Activated CD4-positive, alpha-beta T cell treated with anti-CD3 and anti-CD28 coated beads for 48 hours (primary cell): Measurements from ENCODE around the gene PSMD11.

Source experiments
- DNase-seq: peaks from one replicate; pipeline ENCODE4 v3.0.0-alpha.2; 2020

Gene PSMD11

DNA sequence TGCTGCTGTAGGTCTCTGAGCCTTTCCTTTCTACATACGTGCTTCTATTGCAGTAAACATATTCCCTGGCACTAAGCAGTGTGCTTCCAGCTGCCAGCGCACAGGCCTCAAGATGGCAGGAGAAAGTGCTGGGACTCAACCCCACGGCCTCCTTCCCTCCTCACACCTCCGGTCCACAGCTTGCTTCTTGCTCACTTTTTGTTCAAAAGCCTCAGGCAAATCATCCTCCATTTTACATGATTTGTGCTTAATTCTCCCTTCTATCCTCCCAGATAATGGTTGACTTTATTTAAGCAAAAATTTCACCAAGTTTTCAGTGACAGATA is 47.9 kb downstream of the PSMD11 start:
- no peak for DNase-seq

DNA sequence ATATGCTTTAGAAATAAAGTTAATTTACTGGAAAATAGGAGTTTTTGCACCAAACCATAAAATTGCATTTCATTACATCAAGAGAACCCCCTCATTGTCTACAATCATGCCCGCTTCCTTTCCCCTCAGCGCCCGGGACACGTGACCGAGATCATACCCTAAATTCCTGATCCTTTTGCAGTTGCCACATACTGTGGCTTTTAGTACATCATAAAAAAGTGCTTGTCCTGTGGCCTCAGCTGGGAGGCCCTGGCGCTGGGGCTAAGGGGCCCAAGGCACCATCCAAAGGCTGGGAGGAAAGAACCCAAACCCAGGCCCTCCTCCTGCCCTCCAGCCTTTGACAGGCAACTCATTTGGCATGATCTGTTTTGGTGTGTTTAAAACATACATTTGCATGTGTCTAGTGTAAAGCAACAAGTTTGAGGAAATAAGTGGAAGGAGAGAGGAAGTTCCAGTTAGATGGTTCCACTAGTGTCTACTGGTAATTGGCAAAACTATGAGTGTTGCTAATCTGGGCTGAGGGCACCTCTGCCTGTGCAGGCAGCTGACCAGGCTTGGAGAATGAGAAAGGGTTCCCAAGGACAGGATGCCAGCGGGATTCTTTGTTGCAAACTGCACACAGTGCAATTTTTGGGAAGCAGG is 48.5 kb downstream of the PSMD11 start:
- no peak for DNase-seq

DNA sequence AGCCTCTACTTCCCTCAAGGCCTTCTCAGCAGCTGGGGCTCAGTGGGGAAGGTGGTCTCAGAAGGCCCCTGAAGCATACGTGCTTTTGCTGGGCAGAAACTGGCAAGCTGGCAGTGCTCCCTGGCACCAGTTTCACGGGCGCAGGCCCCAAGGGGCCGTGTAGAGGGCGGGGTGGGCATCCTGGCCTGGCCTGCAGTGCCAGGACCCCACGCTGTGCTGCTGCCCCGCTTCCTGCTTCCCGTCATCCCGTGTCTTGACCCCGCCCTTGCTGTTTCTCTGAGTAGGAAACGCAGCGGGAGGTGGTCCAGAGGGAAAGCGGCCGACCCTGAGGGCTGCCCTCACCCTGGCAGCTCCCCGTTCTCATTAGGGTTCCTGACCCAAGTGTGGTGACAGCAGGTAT is 49.3 kb downstream of the PSMD11 start:
- DNase-seq = no peak

DNA sequence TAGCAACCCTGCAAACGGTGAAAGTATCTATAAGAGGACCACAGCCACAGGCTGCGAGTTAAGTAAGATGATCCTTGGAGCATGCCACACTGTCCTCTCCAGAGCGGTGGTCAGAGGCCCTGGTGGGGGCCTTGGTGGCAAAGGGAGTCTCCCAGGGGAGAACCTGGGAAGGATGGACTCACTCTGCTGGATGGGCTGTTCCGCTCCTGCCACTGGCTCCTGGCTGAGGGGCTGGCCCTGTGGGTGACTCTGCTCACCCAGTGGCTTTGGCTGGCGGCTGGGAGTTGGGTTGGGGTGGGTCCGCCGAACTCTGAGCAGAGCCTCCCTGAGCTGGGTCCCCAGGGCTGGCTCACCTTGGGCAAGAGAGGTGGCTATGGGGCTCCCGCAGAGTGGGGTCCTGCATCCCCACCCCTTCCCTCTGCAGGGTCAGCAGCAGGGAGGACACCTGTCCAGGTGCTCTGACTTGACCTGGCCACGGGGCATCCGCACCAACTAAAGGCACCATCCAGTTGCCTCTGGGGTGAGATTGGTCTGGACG is 49.7 kb downstream of the PSMD11 start:
- no peak for DNase-seq

DNA sequence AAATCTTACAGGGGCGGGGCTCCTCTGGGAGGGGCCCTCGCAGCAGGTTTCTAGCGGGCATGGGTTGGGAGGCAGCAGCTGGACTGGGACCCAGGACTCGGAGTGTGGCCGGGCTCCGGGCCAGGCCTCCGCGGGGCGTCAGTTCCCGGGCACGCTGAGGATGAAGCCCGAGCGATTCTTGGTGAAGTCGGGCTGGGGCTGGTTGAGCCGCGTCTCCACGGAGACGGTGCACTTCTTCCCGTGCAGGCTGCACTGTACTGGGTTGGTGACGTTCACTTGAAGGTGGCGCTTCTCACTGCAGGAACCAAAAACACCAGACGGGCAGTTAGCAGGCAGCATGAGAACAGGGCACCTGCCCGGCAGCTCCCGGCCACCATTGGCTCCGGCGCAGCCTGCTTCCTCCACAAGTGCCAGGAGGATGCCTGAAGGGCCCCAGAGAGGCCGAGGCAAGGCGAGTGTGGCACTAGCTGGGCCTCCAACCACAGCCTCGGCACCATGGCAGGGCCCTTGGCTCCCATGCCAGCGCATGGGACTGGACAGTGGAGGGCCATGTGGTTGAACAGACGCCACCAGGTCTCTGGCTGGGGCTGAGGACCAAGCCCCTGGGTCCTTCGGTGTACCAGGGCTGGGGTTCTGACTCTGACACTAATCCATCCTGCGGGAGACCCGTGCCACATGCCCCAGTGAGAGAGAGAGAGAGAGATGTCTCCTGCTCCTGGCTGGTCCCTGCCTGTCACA is 50.5 kb downstream of the PSMD11 start:
- DNase-seq = no peak

DNA sequence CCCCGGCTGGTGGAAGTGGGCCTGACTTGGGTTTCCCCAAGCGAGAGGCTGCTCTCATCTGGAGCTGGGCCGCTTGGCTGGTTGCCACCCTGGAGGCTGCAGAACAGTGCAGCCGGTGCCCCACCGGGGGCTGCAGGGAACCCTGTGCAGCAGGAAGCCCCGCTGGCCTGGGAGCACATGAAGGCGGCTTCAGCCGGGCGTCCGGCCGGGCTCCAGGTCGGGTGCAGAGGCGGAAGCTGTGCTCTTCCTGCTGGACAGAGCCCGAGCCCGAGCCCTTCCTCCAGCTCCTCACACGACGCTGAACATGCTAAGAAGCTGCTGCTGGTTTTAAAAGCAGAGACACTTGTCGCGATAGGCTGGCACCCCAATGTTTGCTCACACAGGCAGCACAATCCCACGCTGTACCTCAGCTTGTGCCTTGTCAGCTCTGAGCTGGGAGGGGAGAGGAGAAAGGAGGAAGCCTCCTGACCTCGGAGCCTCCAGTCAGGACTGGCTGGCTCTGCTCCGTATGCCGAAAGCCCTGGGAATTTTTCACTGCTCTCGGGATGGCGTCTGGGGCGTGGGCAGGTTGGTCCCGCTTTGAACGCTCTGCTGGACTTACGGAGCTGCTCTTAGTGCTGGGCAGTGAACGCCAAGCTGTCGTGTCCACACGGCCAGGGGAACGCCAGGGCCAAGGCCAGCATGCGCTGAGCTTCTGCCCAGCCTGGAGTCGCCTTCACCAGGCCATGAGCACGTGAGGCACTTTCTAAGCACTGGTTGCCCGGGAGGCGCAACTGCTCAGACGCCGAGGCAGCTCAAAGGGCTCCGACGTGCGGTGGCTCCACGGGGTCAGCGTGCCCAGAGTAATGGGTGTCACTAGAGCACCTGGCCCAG is 51.3 kb downstream of the PSMD11 start:
- DNase-seq = no peak

DNA sequence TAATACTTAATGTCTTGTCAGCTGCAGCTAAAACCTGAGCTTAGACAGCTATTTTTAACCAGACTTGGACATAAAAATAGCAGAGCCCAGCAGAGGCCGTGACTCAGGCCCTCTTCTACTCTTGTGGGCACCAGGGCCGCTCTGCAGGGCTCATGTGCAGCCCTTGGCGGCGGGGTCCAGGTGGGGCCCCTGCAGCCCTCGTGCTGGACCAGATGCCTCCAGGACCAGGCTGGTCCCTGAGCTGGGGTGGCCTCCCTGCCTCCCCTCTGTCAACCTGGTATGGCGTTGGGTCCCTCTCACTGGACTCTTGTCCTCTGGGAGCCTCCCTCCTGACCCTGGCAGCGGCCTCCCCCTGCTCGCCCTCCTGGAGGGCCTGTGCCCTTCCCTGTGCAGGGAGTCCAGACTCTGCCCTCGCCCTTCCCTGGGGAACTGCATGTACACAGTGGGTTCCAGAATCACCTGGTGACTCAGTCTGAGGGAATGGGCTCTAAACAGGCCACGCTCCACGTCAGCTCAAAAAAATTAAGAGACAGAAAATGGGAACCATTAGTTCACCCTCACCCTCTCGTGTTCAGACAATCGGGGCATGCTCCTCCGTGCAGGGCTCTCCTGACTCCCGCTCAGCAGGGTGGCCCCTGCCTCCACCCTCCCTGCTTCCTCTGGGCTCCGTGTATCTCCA is 52.2 kb downstream of the PSMD11 start:
- no peak for DNase-seq

DNA sequence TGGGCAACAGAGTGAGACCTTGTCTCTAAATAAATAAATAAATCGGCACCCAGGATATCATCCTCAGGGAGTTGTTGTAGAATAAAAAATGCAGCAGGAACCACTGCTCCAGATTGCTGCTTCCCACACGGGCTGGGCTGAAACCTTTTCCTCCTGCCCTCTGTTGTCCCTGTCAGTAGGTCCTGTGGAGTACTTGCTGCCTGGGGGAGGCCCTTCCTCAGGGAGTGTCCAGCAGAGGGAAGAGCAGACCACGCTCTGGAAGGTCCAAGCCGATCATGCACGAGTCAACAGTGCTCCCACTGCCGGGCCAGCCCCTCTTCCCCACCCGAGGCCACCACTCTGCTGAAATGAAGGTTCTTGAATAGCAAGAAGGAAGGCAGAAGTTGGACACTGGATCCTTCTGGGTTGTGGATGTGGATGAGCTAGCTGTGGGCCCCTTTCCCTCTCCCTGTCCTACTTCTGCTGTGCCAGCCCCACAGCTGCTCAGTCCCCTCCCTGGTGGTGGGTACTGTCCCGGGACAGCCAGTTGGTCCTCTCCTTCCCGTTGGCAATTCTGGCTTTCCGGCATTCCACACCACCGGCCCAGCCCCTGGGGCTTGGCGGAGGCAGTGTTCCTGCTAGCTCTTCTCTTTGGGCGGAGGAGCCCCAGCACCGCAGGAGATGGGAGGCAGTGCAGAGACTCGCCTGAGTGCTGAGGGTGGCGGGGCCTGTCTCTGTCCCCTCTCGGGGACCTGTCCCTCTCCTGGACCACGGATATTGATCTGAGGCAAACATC is 53.3 kb downstream of the PSMD11 start:
- DNase-seq = no peak

DNA sequence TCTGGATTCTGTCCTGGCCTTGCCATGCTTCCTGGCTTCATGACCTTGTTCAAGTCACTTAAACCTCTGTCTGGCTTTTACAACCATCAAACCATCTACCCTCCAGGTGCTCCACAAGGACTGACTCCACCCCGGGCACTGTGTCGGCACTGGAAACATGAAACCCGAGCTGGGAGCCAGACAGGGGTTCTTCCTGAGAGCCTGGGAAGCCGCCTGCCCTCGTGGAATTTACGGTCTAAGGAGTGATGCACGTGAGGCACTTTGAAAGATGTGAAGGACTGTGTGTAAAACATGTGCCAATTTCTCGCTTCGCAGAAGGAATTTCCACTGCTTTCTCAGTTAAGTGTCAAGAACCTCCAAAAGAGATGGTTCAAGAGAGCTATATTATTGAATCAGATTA is 54.1 kb downstream of the PSMD11 start:
- DNase-seq = no peak

DNA sequence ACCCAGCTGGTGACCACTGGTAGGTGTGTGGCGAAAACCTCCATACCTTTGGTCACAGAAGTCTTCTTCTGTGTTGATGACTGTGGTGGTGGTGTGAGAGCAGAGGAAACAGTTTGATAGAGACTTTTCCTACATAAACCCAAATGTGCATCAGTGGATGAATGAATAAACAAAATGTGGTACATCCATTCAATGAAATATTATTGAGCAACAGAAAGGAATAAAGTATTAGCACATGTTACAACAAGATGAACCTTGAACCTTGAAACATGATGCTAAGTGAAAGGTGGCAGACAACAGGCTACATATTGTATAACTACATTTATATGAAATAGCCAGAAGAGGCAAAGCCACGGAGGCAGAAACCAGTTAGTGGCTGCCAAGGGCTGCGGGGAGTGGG is 57.7 kb downstream of the PSMD11 start:
- DNase-seq = no peak

DNA sequence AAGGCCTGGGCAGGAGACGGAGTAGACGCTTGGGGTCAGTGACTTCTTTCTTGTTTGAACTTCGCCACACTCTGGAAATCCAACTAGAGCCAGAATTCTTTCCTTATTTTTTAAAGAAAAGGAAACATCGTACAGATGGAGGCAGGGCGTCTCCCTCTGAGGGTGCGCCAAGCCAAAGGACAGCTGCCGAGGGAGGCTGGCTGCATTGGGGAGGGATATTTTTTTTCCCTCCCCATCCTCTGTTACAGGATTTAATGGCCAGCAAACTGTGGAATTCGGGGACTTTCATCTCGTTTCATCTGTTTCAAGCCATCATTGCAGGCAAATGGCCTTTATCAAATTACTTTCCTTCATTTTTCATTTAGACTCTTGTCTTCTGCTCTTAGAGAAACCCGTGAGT is 58.4 kb downstream of the PSMD11 start:
- DNase-seq = no peak

DNA sequence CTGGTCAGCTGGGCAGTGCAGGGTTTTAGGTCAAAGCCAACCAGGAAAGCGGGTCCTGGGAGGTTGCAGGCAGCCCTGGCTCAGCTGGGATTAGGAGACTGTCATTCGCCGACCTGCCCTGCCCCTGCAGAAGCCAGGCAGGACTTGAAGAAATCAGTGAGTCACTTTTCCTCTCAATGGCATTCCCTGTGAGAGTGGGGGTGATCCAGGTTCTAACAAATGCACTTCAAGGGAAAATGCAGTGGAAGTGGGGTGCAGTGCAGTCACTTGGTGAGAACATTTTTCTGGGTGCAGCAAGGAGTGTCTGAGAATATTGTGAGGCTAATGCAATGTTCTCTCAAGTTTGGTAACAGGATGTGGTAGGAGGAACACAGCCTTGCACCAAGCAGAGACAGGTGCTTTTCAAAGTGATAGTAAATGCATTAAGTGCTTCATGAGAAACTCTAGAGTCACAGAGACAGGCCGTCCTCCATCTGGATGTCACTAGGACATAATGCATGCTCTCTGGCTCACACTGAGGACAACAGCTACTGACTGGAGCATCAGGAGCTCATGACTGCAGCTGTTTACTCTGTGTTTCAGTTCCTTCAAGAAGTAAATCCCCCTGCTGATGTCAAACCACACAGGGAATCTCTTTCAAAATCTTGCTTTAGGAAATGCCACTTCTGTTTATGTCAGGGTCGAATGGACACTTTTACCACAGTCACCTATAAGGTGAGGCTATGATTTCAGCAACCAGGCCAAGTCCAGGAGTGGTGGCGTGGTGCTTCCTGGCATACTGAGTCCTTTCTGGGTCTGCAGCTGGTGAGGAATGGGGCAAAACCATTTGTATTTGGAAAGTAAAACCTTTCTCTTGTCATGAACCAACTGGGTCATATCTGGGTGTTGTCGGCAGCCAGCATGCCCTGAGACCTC is 59.2 kb downstream of the PSMD11 start:
- peak; percentile 55 for DNase-seq

DNA sequence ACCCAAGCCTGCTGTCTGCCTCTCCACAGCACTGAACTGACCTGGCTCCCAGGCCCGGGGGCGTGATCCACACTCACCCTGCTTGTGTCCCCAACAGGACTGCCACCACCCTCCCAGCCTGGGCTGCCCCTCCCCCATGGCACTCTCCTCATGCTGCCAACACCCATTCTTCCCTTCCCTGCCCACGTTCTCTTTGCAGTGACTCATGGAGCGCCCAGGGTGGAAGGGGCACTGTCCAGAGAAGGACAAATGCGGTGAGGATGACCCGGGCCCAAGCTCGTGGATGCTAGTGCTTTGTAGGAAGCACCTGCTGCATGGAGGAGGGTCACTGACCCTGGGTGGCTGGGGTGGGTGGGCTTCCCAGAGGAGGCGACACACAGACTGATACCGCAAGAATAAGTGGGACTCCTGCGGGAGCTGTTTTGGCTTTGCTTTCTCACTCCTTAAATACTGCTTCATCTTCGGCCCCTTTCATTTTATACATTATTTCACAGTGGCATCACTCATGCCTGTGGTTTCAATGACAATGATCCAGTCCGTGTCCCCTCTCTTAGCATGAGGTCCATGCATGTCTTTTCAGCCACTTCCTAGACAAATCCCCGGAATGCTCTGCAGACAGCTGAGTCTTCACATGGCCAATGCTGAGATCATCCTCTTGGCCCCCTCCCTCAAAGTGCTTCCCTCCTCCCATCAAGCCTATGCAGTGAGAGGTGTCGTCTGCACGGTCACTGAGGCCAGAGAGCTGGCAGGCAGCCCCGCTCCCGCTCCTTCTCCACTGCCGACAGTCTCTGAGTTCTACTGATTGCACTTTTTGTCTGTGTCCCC is 60.1 kb downstream of the PSMD11 start:
- DNase-seq = peak; percentile 48

DNA sequence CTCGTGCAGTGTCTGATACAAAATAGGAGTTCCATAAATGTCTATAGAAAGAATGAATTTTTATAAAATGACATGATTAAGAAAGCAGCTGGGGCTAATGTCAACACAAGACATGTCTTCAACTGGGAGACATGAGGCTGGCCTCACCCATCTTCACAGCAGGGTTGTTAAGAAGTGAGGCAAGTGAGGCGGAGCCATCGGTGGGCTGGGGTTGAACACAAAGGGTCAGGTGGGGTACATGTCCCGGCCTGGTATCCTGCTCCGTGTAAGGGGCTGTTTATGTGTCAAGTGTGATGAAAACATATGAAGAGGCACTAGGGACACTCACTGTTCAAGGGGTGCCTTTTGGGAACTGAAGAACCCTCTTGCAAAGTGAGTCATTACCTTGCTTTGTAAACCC is 64.6 kb downstream of the PSMD11 start:
- DNase-seq = no peak

DNA sequence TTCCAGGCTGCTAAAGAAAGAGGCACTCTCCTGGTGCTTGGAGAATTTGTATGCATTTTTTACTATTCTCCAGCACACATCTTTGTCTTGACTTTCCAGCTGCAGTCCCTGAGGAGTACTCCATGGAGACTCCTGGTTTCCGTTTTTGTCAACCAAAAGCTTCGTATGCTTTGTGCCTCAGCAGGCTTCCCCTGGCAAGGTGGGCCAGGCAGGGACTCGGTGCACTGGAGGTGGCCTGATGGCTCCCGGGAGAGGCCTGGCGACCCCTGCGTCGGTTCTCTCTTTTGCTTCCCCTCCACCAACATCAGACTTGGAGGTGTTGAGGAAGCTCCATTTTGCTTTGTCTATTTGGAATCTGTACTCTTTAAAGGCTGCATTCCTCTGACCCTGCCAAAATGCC is 66.2 kb downstream of the PSMD11 start:
- no peak for DNase-seq

DNA sequence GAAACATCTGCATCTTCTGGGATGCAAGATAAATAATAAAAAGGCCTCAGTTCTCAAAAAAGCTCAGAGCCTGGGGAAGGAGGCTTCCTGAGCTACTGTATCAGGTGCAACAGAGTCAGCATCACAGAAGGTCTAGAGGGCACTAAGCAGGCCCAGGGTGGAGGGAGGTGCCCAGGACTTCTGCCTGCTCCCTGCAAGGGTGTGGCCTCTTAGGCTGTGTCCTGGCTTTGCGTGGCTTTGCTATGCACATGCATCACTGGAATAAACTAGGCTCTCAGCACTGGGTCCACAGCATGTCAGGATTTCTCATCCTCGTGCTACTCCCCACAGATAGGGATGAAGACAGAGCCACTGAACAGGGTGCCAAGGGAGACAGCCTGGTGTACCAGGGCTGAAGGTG is 68.0 kb downstream of the PSMD11 start:
- no peak for DNase-seq

DNA sequence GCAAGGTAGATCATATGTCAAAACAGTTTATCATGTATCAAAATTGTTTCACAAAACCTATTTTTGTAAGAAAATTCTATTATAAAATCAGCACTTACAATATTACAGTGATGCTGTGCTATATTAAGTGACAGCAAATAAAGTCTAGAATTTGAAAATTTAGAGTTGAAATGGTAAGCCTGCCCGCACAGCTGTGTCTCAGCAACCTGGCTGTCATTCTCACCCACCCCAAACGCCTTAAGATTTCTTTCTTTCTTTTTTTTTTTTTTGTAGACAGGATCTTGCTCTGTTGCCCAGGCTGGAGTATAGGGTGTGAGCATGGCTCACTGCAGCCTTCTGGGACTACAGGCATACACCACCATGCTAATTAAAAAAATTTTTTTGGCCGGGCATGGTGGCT is 69.3 kb downstream of the PSMD11 start:
- no peak for DNase-seq

DNA sequence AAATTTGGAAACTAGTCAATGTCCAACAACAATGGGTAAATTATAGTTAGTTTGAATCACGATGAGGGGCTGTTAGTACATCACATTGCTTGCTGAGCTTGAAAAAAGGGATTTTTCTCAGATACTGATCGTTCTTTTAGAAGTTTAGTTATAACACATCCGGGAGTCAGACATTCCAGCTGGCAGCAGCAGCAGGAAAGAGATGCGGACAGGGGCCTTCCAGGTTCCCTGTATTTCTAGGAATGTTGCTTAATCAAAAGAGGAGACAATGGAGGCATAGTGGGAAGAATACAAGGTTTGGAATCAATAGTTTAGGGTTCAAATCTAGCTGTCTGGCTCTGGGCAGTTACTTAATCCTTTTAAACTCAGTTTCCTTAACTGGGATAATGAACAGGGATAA is 70.3 kb downstream of the PSMD11 start:
- DNase-seq = no peak

DNA sequence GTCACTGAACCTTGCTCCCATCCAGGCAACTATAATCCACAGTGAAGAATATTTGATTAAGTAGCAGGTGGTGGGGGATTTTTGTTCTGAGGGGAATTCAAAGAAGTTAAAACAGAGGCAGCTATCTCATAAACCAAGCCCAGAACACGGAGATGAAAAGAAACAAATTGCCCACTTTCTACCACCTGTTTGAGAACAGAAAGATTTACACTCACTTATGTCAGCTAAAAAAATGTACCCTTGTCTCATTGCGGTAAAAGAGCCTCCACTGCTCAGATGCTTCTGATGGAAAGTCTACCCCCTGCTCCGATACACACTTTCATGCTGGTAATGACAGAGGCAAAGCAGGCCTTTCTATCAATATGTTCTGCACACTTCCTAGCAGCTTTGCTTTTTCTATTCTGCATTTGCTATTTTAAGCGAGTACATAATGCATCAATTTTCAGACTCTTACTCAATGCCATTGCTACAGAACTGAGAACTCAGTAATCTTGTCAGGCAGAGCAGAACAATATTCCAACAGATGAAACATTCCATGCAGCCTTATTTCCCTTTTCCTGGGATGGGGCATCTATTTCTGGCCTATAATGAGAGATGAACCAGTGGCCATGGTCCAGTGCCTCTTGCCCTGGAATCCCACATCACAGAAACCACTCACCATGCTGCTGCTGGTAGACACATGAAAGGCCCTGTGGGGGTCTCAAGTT is 71.5 kb downstream of the PSMD11 start:
- DNase-seq = no peak

DNA sequence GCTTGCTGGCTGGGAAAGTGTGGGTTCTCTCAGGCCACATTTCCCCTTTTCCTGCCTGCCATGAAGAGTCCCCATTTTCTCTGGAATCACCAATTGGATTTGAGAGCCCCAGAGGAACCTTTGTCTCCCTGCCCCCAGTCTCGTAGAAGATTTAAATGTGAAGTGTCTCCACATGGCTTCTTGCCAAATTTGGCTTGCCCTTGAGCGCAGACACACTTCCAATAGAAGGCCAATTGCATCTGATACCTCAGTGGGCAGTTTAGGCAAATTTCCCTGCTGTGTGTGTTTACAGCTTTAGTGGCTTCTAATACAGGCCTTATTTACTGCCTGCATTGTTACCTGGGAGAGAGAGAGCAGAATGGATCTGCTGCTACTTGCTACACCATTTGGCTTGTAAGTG is 72.1 kb downstream of the PSMD11 start:
- no peak for DNase-seq
